Neural cell (in vitro differentiated cells): ENCODE results near the gene RBKS. TPM values are rescaled to one million over a fixed set of nuclear protein-coding genes. Genes with fewer than 3 reads are reported as not detected.

Experiments used
- H2AFZ ChIP-seq: fragments of 200-600, 300-800 bp; sonication (generic), shearing (Covaris generic); 2 replicates; pipeline ENCODE4 v1.6.0; 2014; ENCODE audit warnings: low read depth, mild to moderate bottlenecking, antibody characterized with exemption, low read length, moderate library complexity
- H3F3A ChIP-seq: fragments of 200-600 bp; shearing (Covaris generic); 2 replicates; pipeline ENCODE4 v1.6.1; 2016; ENCODE audit warnings: mild to moderate bottlenecking, moderate library complexity, mixed read lengths, antibody characterized with exemption, low read length; ENCODE audit not compliant: insufficient read depth, poor library complexity, severe bottlenecking
- H3K27ac ChIP-seq: fragments of 200-600, 300-800 bp; sonication (generic), shearing (Covaris generic); 2 replicates; pipeline ENCODE4 v1.5.1; 2014; ENCODE audit warnings: mild to moderate bottlenecking, low read length, moderate library complexity
- H3K27me3 ChIP-seq: fragments of 300-800, 200-600 bp; sonication (generic), shearing (Covaris generic); 2 replicates; pipeline ENCODE4 v1.6.0; 2014; ENCODE audit warnings: mild to moderate bottlenecking, low read depth, low read length, moderate library complexity; ENCODE audit not compliant: insufficient read depth
- H3K36me3 ChIP-seq: fragments of 300-800, 200-600 bp; sonication (generic), shearing (Covaris generic); 2 replicates; pipeline ENCODE4 v1.5.1; 2014; ENCODE audit warnings: mild to moderate bottlenecking, antibody characterized with exemption, low read length, moderate library complexity; ENCODE audit not compliant: insufficient read depth
- H3K4me2 ChIP-seq: fragments of 300-800, 200-600 bp; sonication (generic), shearing (Covaris generic); 2 replicates; pipeline ENCODE4 v1.6.0; 2014; ENCODE audit warnings: mild to moderate bottlenecking, low read length
- H3K4me3 ChIP-seq: fragments of 300-800, 200-600 bp; sonication (generic), shearing (Covaris generic); 2 replicates; pipeline ENCODE4 v1.5.1; 2014; ENCODE audit warnings: mild to moderate bottlenecking, low read length, moderate library complexity
- H3K79me2 ChIP-seq: fragments of 200-600 bp; shearing (Covaris generic); replicated peaks from 2 replicates; pipeline ENCODE4 v1.6.0; 2014; ENCODE audit warnings: mild to moderate bottlenecking, low read length, moderate library complexity; ENCODE audit not compliant: insufficient read depth
- H3K9ac ChIP-seq: fragments of 300-800, 200-600 bp; sonication (generic), shearing (Covaris generic); 2 replicates; pipeline ENCODE4 v1.6.1; 2016; ENCODE audit warnings: mild to moderate bottlenecking, low read length, mixed read lengths
- H3K9me2 ChIP-seq: fragments of 200-600 bp; shearing (Covaris generic); 2 replicates; pipeline ENCODE4 v1.6.1; 2016; ENCODE audit warnings: mild to moderate bottlenecking, low read length, mixed read lengths; ENCODE audit not compliant: insufficient read depth
- H3K9me3 ChIP-seq: fragments of 200-600, 300-800 bp; sonication (generic), shearing (Covaris generic); 2 replicates; pipeline ENCODE4 v1.6.1; 2016; ENCODE audit warnings: mild to moderate bottlenecking, mixed run types, low read length, moderate library complexity, mixed read lengths
- H4K20me1 ChIP-seq: fragments of 200-600 bp; shearing (Covaris generic); 2 replicates; pipeline ENCODE4 v1.6.1; 2016; ENCODE audit warnings: mild to moderate bottlenecking, mixed run types; ENCODE audit not compliant: insufficient read depth
- CTCF ChIP-seq: fragments of 450-650 bp; IDR thresholded peaks from 2 replicates; pipeline ENCODE4 v1.5.1; 2014; ENCODE audit warnings: antibody characterized with exemption, mild to moderate bottlenecking, moderate library complexity; ENCODE audit not compliant: poor library complexity, severe bottlenecking
- EP300 ChIP-seq: fragments of 450-650 bp; conservative IDR thresholded peaks from 2 replicates; pipeline ENCODE4 v1.6.1; 2014; ENCODE audit warnings: antibody characterized with exemption, mild to moderate bottlenecking, moderate library complexity; ENCODE audit not compliant: poor library complexity, severe bottlenecking
- EZH2 ChIP-seq: fragments of 200-600, 300-800 bp; shearing (Covaris generic), sonication (generic); IDR thresholded peaks from 2 replicates; pipeline ENCODE4 v1.6.1; 2014; ENCODE audit warnings: antibody characterized with exemption, low read length, borderline replicate concordance, mild to moderate bottlenecking; ENCODE audit not compliant: insufficient read depth, poor library complexity, severe bottlenecking
- MXI1 ChIP-seq: fragments of 450-650 bp; conservative IDR thresholded peaks from 2 replicates; pipeline ENCODE4 v1.6.1; 2014; ENCODE audit warnings: antibody characterized with exemption, mild to moderate bottlenecking; ENCODE audit not compliant: poor library complexity, severe bottlenecking
- POLR2AphosphoS5 ChIP-seq: IDR thresholded peaks from 2 replicates; pipeline ENCODE4 v1.6.1; 2012
- RAD21 ChIP-seq: fragments of 450-650 bp; conservative IDR thresholded peaks from 2 replicates; pipeline ENCODE4 v1.6.1; 2014; ENCODE audit warnings: antibody characterized with exemption, mild to moderate bottlenecking, moderate library complexity
- REST ChIP-seq: IDR thresholded peaks from 2 replicates; pipeline ENCODE4 v1.6.1; 2012; ENCODE audit warnings: borderline replicate concordance
- SMC3 ChIP-seq: fragments of 450-650 bp; conservative IDR thresholded peaks from 2 replicates; pipeline ENCODE4 v1.6.1; 2014; ENCODE audit warnings: antibody characterized with exemption, mild to moderate bottlenecking, moderate library complexity; ENCODE audit not compliant: poor library complexity
- TAF1 ChIP-seq: IDR thresholded peaks from 2 replicates; pipeline ENCODE4 v1.6.1; 2012; ENCODE audit warnings: low read depth
- polyA plus RNA-seq: library from polyadenylated mRNA; depleted of rRNA; stranded (reverse); fragments of >200 nt; gene quantifications from 2 replicates; pipeline ENCODE4 v1.2.3, GENCODE V29; 2014

RBKS gene
- polyA plus RNA-seq, 1 donor from 2014 or later, result 5.4 TPM

GRCh38 chr2:27844821-27845255 is 45.3 kb downstream of the RBKS start:
- Histone ChIP-seq H3K36me3 (no peaks in the 10 kb centered on the region), H3K27me3 (no peaks in the 10 kb centered on the region), H3F3A (no peaks in the 10 kb centered on the region), H3K79me2 (no peaks in the 10 kb centered on the region), H3K9me3 (no peaks in the 10 kb centered on the region), H2AFZ (no peak overlapping the region), H3K9me2 (no peaks in the 10 kb centered on the region), H3K27ac (no peak overlapping the region), H3K9ac (no peak overlapping the region), H3K4me2 (no peak overlapping the region), H4K20me1 (no peaks in the 10 kb centered on the region), H3K4me3 (no peak overlapping the region)
- TF ChIP-seq TAF1, result no peak
- TF ChIP-seq EZH2, result no peak
- no peak for TF ChIP-seq REST
- TF ChIP-seq MXI1, result no peak
- no peak for TF ChIP-seq POLR2AphosphoS5
- no peak for TF ChIP-seq SMC3
- TF ChIP-seq RAD21, result no peak
- TF ChIP-seq EP300, result no peak
- no peak for TF ChIP-seq CTCF

GRCh38 chr2:27843992-27844391 is 46.2 kb downstream of the RBKS start:
- H2AFZ ChIP-seq, result no peak overlapping the region
- H3K4me3 ChIP-seq, result no peak overlapping the region
- no peak overlapping the region for H3K27ac ChIP-seq
- H3K9ac ChIP-seq, result no peak overlapping the region
- H3F3A ChIP-seq, result no peaks in the 10 kb centered on the region
- TF ChIP-seq EP300, result no peak
- no peak for TF ChIP-seq CTCF
- TF ChIP-seq EZH2, result no peak
- no peak for TF ChIP-seq REST
- TF ChIP-seq SMC3, result no peak
- TF ChIP-seq POLR2AphosphoS5, result no peak
- no peak for TF ChIP-seq RAD21
- no peak for TF ChIP-seq MXI1
- TF ChIP-seq TAF1, result no peak
- no peaks in the 10 kb centered on the region for H4K20me1 ChIP-seq
- H3K9me2 ChIP-seq, result no peaks in the 10 kb centered on the region
- no peaks in the 10 kb centered on the region for H3K9me3 ChIP-seq
- H3K36me3 ChIP-seq, result no peaks in the 10 kb centered on the region
- no peak overlapping the region for H3K4me2 ChIP-seq
- no peaks in the 10 kb centered on the region for H3K27me3 ChIP-seq
- H3K79me2 ChIP-seq, result no peaks in the 10 kb centered on the region
